GM10266 (cell line): ENCODE measurements around the gene ADPRHL1.

Experiments
- DNase-seq: peaks from one replicate; pipeline ENCODE4 v3.0.0; 2012; ENCODE audit errors: extremely low spot score
- TF ChIP-seq, protein P1 (sequence below): IDR thresholded peaks from 2 replicates; pipeline ENCODE4 v1.5.1; 2012; ENCODE audit warnings: mild to moderate bottlenecking, low read depth; ENCODE audit not compliant: control insufficient read depth, insufficient read depth; ENCODE audit errors: missing control alignments

The ADPRHL1 gene

GRCh38 chr13:113360446-113360845, 92.8 kb downstream of the ADPRHL1 start:
- TF ChIP-seq, protein P1, sequence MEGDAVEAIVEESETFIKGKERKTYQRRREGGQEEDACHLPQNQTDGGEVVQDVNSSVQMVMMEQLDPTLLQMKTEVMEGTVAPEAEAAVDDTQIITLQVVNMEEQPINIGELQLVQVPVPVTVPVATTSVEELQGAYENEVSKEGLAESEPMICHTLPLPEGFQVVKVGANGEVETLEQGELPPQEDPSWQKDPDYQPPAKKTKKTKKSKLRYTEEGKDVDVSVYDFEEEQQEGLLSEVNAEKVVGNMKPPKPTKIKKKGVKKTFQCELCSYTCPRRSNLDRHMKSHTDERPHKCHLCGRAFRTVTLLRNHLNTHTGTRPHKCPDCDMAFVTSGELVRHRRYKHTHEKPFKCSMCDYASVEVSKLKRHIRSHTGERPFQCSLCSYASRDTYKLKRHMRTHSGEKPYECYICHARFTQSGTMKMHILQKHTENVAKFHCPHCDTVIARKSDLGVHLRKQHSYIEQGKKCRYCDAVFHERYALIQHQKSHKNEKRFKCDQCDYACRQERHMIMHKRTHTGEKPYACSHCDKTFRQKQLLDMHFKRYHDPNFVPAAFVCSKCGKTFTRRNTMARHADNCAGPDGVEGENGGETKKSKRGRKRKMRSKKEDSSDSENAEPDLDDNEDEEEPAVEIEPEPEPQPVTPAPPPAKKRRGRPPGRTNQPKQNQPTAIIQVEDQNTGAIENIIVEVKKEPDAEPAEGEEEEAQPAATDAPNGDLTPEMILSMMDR: no peak
- no peak for DNase-seq

DNA sequence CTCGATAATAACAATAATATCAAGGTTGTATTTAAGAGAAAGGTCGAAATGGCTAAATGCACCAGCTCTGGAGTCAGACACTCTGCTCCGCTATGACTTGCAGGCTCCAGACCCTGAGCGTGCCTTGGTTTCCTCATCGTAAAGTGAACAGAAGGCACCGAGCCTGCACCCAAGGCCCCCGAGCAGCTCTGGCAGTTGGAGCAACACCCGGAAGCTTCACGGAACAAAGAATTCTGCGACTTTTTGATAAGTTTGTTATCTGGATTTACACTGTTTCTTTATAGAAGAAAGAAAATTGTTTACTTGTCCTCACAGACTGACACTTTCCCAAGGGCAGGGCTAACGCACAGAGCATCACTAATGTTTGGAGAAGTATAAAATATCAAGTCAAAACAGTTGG, 93.7 kb downstream of the ADPRHL1 start:
- TF ChIP-seq, protein P1: no peak
- no peak for DNase-seq

GRCh38 chr13:113358653-113359190, 94.6 kb downstream of the ADPRHL1 start:
- TF ChIP-seq, protein P1: no peak
- no peak for DNase-seq

- TF ChIP-seq, protein P1: no peak
- no peak for DNase-seq
These were observed 95.8 kb downstream of the ADPRHL1 start for GRCh38 chr13:113357529-113357928.

- TF ChIP-seq, protein P1: no peak
- no peak for DNase-seq
These were observed 96.7 kb downstream of the ADPRHL1 start for GRCh38 chr13:113356596-113356995.

GRCh38 chr13:113355621-113356020, 97.7 kb downstream of the ADPRHL1 start:
- no peak for DNase-seq
- TF ChIP-seq, protein P1: no peak

DNA sequence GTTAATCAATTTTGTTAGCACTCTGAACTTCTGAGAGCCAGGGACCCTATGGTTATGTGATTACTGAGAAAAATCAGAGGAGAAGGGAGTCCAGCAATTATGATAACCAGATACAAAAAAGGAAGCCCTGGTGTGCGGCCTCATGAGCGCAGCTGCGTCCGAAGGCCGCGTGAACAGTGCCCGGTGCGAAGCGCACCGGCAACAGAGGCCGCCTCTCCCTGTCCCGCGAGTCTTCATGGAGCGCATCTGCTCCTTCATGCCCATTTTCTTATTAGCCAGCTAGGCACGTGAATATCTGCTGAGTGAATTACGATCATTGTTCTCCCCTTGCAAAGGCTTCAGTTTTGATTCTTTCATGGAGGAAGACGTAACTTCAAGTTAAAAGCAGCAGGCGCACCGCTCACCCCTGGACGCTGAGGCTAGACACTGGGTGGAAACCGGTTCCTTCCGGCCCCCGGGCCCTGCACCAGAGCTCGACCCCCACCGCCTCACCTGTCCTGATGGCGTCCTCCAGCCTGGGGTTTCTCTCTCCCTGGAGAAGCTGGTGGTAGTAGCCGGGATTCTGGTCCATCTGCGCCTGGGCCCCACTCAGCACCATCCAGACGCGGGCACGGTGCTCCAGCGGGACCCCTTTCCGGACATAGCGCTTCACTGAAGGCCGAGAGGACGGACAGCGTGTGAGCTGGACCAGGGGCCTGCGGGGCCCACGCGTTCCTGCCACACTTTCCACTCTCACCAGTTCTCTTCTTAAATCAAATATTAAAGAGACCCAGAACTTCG, 98.3 kb downstream of the ADPRHL1 start:
- TF ChIP-seq, protein P1: no peak
- no peak for DNase-seq
